GM18909 (cell line): Measurements from ENCODE around the gene UROS.

Experiments used
- ATAC-seq: cut with Tn5 transposase; IDR thresholded peaks from one replicate; pipeline ENCODE4 v1.9.1; 2021; ENCODE audit warnings: mild to moderate bottlenecking; ENCODE audit not compliant: unreplicated experiment, poor library complexity

Gene UROS

GRCh38 chr10:125769175-125769574 lies 53.9 kb downstream of the UROS start:
- no peak for ATAC-seq

GRCh38 chr10:125768219-125768855 lies 54.7 kb downstream of the UROS start:
- ATAC-seq: no peak

- no peak for ATAC-seq
These were observed 56.5 kb downstream of the UROS start for GRCh38 chr10:125766511-125766910.

DNA sequence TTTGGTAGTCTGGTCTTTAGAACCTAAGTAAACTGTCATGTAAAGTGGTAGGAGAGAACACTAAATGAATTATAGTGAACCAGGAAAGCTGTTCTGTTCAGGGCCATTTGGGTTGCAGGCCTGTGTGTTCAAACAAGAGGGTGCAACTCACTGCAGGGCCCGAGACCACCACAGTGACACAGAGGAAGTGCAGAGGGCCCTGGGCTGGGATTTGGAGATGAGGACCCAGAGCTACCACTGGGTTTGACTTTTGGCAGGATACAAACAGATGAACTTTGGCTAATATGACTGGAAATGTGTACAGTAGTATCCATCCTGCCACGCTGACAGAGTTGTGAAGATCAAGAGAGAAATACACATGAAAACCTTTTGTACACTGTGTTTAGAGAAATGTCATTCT lies 57.2 kb downstream of the UROS start:
- no peak for ATAC-seq

- no peak for ATAC-seq
These were observed 60.1 kb downstream of the UROS start for GRCh38 chr10:125762692-125763648.

DNA sequence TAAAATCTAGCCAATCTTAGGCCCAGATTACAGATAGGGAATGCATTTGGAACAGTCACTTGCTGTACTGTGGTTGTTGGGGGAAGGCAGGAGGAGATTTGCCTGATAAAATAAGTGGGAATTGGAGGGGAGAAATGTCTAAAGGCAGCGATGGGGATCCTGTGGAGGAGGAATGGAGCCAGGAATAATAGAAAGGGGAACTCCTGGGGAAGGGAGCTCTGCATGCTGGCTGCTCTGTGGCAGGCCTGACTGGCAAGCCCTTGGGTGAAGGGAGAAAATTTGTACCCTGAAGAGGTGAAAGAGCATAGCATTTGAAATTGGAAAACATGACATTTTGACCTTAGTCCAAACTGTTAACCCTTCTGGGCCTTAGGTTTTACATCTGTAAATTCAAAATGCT lies 61.1 kb downstream of the UROS start:
- no peak for ATAC-seq

- no peak for ATAC-seq
These were observed 65.3 kb downstream of the UROS start for GRCh38 chr10:125757742-125758141.

DNA sequence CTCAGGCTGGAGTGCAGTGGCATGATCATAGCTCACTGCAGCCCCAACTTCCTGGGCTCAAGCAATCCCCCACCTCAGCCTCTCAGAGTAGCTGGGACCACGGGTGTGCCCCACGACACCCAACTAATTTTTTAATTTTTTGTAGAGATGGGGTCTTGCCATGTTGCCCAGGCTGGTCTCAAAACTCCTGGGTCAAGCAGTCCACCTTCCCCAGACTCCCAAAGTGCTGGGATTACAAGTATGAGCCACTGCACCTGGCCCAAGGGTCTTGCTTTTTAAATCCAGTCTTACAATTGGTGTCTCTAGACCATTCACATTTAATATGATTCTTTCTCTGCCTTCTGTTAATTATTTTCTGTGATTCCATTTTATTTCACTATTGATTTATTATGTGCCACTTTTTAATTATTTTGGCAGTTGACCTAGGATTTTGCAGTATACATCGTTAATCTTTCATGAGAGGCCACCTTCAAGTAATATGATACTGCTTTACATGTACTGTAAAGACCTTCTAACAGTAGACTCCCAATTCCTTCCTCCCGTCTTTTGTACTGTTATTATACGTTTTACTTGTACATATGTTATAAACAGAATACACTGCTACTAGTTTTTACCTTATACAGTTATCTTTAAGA lies 66.1 kb downstream of the UROS start:
- no peak for ATAC-seq

DNA sequence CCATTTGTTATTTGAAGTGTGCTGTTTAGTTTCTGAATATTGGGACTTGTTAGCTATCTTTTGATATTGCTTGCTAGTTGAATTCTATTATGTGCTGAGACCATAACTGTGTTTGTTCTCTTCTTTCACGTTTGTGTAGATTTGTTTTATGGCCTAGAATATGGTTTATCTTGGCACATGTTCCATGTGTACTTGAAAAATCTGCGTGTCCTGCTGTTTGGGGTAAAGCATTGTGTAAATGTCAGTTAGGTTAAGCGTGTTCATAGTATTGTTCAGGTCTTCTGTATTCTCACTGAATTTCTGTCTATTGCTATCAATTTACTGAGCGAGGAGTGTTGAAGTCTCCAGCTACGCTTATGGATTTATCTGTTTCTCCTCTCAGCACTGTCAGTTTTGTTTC lies 66.9 kb downstream of the UROS start:
- ATAC-seq: no peak

- no peak for ATAC-seq
These were observed 75.6 kb downstream of the UROS start for GRCh38 chr10:125747417-125747816.

DNA sequence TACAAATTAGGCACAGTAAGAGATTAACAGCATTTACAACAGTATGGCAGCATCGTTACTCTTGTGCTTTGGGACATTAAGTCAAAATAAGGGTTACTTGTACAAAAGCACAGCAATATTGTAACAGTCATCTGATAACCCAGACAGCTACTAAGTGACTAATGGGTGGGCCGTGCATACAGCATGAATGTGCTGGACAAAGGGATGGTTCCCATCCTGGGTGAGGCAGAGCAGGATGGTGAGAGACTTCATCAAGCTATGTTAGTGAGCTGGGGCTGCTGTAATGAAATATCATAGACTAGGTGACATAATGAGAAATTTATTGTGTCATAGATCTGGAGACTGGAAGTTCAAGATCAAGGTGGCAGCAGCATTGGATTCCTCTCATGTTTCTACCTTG lies 78.1 kb downstream of the UROS start:
- no peak for ATAC-seq

- no peak for ATAC-seq
These were observed 80.6 kb downstream of the UROS start for GRCh38 chr10:125742465-125742864.

- no peak for ATAC-seq
These were observed 82.9 kb downstream of the UROS start for GRCh38 chr10:125739994-125740679.
